Activated CD8-positive, alpha-beta T cell treated with anti-CD3 and anti-CD28 coated beads for 36 hours (primary cell): Measurements from ENCODE around the gene DGKZ. TPM values are rescaled to one million over a fixed set of nuclear protein-coding genes. Genes with fewer than 3 reads are reported as not detected.

ENCODE experiments used
- ATAC-seq: fragments of 200-7000 bp; cut with Tn5 transposase; one replicate; pipeline ENCODE4 v1.10.0; 2021; ENCODE audit warnings: mild to moderate bottlenecking, moderate library complexity
- CTCF ChIA-PET: fragments of 350-600 bp; sonication (Branson Sonifier 250); formaldehyde crosslinking; loops from one replicate; lab custom pipeline; 2021; ENCODE audit warnings: antibody characterized with exemption; lab: Charles Lee
- POLR2A ChIA-PET: fragments of 350-600 bp; sonication (Branson Sonifier 250); formaldehyde crosslinking; loops from one replicate; lab custom pipeline; 2021; ENCODE audit warnings: antibody characterized with exemption; lab: Charles Lee
- DNase-seq: peaks from one replicate; pipeline ENCODE4 v3.0.0-alpha.2; 2020
- H3K27ac Mint-ChIP-seq: one replicate; pipeline ENCODE4 v1.8.0; 2021; ENCODE audit warnings: mild to moderate bottlenecking, mixed read lengths
- H3K27me3 Mint-ChIP-seq: one replicate; pipeline ENCODE4 v1.8.0; 2021; ENCODE audit warnings: mixed read lengths
- H3K36me3 Mint-ChIP-seq: one replicate; pipeline ENCODE4 v1.8.0; 2021; ENCODE audit warnings: low read depth, mixed read lengths
- H3K4me1 Mint-ChIP-seq: one replicate; pipeline ENCODE4 v1.8.0; 2021; ENCODE audit warnings: low read depth, mixed read lengths
- H3K4me3 Mint-ChIP-seq: one replicate; pipeline ENCODE4 v1.8.0; 2021; ENCODE audit warnings: mild to moderate bottlenecking, moderate library complexity, mixed read lengths
- H3K9me3 Mint-ChIP-seq: one replicate; pipeline ENCODE4 v1.8.0; 2021; ENCODE audit warnings: mixed read lengths
- intact Hi-C: fragments of 100-400 bp; cut with micrococcal nuclease; formaldehyde crosslinking; loops from one replicate; pipeline ENCODE4 v1.10.0; 2022
- total RNA-seq, 2 experiments: library from RNA; stranded (reverse); gene quantifications; one replicate each; pipeline ENCODE4 v1.2.3, GENCODE V29; 2021
- TF ChIP-seq, protein P1 (sequence below): fragments of 200-600 bp; IDR thresholded peaks from one replicate; pipeline ENCODE4 v1.8.0; 2022; ENCODE audit warnings: antibody characterized with exemption, mild to moderate bottlenecking

DGKZ gene
- total RNA-seq, 2 experiments from 2014 or later: 94.4 to 94.9 TPM

GRCh38 chr11:46385169-46386004 lies 38.1 kb downstream of the DGKZ start:
- Mint-ChIP-seq H3K4me3 (no peak overlapping the region), H3K27ac (no peak overlapping the region), H3K36me3 (no peaks in the 10 kb centered on the region), H3K27me3 (peaks cover 48% of the 10 kb centered on the region), H3K9me3 (no peaks in the 10 kb centered on the region), H3K4me1 (peaks cover 22% of the 10 kb centered on the region)
- POLR2A ChIA-PET: no interaction called here
- ATAC-seq (no peak), DNase-seq (no peak)
- intact Hi-C loops: no loop called here
- TF ChIP-seq, protein P1, sequence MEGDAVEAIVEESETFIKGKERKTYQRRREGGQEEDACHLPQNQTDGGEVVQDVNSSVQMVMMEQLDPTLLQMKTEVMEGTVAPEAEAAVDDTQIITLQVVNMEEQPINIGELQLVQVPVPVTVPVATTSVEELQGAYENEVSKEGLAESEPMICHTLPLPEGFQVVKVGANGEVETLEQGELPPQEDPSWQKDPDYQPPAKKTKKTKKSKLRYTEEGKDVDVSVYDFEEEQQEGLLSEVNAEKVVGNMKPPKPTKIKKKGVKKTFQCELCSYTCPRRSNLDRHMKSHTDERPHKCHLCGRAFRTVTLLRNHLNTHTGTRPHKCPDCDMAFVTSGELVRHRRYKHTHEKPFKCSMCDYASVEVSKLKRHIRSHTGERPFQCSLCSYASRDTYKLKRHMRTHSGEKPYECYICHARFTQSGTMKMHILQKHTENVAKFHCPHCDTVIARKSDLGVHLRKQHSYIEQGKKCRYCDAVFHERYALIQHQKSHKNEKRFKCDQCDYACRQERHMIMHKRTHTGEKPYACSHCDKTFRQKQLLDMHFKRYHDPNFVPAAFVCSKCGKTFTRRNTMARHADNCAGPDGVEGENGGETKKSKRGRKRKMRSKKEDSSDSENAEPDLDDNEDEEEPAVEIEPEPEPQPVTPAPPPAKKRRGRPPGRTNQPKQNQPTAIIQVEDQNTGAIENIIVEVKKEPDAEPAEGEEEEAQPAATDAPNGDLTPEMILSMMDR: no peak
- CTCF ChIA-PET: no interaction called here

DNA sequence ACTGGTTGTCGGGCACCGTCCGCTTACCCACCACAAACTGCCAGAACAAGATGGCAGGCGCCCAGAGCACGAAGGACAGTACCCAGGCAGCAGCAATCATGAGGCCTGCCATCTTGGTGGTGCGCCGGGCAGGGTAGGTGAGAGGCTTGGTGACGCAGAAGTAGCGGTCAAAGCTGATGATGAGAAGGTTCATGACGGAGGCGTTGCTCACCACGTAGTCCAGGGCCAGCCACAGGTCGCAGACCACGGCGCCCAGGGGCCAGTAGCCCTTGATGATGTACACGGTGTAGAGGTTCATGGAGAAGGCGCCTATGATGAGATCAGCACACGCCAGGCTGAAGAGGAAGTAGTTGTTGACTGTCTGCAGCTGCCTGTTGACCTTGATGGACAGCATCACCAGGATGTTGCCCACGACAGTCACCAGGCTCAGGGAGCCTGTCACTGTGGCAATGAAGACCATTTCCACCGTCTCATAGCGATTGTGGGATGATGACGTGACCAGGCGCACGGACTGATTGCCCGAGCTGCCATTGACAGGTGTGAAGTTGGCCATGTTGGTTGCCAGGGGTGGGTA lies 38.8 kb downstream of the DGKZ start:
- Mint-ChIP-seq H3K36me3 (no peaks in the 10 kb centered on the region), H3K4me3 (no peak overlapping the region), H3K27me3 (peaks cover 55% of the 10 kb centered on the region), H3K9me3 (no peaks in the 10 kb centered on the region), H3K4me1 (peaks cover 22% of the 10 kb centered on the region), H3K27ac (no peak overlapping the region)
- intact Hi-C loops: no loop called here
- ATAC-seq (no peak), DNase-seq (no peak)
- TF ChIP-seq, protein P1: no peak
- ChIA-PET POLR2A (interaction anchor here (1.0 kb wide), 1 partner anchor 8 kb away, joined by 3 read pairs; no protein-coding TSS in a partner anchor), CTCF (no interaction called here)

DNA sequence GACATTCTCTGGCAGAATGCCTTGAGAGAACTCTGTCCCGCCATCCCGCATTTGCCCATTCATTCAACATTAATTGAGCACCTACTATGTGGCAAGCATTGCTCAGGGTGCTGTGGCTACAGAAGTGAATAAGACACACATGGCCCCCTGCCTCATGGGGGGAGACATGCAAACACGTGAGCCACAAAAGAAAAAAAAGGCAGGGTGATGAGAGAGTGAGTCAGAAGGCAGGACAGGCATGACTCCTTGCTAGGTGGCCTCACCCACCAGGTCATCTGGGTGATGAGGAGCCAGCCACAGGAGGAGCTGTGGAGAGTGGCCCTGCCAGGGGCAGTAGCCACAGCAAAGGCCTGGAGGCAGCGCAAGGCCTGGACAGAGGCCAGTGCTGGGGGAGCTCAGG lies 39.4 kb downstream of the DGKZ start:
- Mint-ChIP-seq H3K27me3 (peaks cover 55% of the 10 kb centered on the region), H3K4me3 (no peak overlapping the region), H3K4me1 (peaks cover 22% of the 10 kb centered on the region), H3K36me3 (no peaks in the 10 kb centered on the region), H3K27ac (no peak overlapping the region), H3K9me3 (no peaks in the 10 kb centered on the region)
- ATAC-seq (no peak), DNase-seq (no peak)
- POLR2A ChIA-PET: interaction anchor here (1.0 to 1.1 kb wide), 2 partner anchors 9 to 68 kb away, joined by 3 to 4 read pairs; no protein-coding TSS in a partner anchor
- TF ChIP-seq, protein P1: no peak
- intact Hi-C loops: no loop called here
- CTCF ChIA-PET: interaction anchor here (1.1 to 4.1 kb wide), 5 partner anchors 10 to 149 kb away, joined by 3 to 34 read pairs (median 5); no protein-coding TSS in a partner anchor

DNA sequence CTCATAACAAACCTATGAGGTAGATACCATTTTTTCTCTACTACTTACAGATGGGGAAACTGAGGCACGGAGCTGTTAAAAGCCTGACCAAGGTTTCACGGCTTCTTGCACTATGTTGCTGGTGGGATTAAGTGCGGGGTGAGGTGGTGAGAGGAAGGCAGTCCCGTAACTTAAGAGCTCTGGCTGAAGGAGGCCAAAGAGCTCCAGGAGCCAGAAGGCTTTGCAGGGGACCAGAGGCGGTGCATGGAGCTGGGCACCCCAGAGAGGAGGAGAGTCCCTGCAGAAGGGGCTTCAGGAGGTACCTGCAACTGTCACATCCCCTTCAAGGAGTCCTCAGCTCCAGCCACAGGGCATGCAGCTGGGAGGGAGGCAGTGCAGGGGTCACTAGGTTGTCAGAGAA lies 40.2 kb downstream of the DGKZ start:
- POLR2A ChIA-PET: interaction anchor here (1.0 to 1.1 kb wide), 2 partner anchors 10 to 67 kb away, joined by 3 to 4 read pairs; no protein-coding TSS in a partner anchor
- Mint-ChIP-seq H3K27me3 (peaks cover 52% of the 10 kb centered on the region), H3K27ac (no peak overlapping the region), H3K9me3 (no peaks in the 10 kb centered on the region), H3K36me3 (no peaks in the 10 kb centered on the region), H3K4me3 (no peak overlapping the region), H3K4me1 (peaks cover 18% of the 10 kb centered on the region)
- TF ChIP-seq, protein P1: no peak
- DNase-seq (no peak), ATAC-seq (no peak)
- CTCF ChIA-PET: interaction anchor here (1.0 to 4.1 kb wide), 8 partner anchors 11 to 230 kb away, joined by 3 to 34 read pairs (median 4); partner anchors contain the start of genes ATG13 and HARBI1
- intact Hi-C loops: no loop called here
